Measurements from ENCODE around the gene DNASE1L2.
A peak's percentile ranks its signal among the peaks of the same experiment; 100 is the strongest.

Gene DNASE1L2

DNA sequence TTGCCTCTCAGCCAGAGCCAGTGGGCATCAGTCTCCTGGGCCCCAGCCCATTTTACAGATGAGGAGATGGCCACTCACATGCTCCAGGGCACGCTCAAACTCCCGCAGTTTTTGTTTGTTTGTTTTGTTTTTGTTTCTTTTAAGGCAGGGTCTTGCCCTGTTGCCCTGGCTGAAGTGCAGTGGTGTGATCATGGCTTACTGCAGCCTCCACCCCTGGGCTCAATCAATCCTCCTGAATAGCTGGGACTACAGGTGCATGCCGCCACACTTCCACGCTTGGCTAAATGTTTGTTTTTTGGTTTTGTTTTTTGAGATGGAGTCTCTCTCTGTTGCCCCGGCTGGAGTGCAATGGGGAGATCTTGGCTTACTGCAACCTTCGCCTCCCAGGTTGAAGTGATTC, 9.3 kb upstream of the DNASE1L2 start:
- no peak overlapping the region for H3K4me3 Mint-ChIP-seq

DNA sequence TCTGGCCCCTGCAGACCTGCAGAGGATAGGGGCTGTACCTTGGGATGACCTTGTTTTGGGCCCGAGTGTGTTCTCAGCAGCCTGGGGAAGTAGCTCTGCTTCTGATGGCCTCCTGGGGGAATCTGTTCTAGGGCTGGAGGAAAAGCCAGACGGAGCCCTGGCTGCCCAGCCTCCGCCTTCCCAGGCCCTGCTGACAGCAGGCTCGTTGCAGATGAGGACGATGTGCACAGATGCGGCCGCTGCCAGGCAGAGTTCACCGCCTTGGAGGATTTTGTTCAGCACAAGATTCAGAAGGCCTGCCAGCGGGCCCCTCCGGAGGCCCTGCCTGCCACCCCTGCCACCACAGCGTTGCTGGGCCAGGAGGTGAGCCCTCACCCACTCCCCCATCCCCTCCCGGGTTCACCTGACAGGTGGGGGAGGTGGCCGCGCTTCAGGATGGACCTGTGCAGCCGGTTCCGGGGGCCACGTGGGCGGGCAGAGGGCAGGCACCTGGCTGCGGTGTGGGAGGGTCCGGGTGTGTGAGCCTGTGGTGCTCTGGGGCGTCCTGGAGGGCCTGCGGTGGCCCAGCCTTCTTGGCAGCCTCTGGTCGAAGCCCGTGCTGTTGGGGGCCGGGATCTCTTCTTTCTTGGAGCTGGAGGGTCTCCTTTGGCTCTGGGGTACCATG, 8.0 kb upstream of the DNASE1L2 start:
- Mint-ChIP-seq H3K4me3 (no peak overlapping the region), H3K27ac (no peak overlapping the region), H3K27me3 (ENCODE audit: low read depth) (no peaks in the 10 kb centered on the region), H3K4me1 (ENCODE audit: low read depth) (peaks cover 9% of the 10 kb centered on the region), H3K9me3 (no peaks in the 10 kb centered on the region), H3K36me3 (ENCODE audit: low read depth) (peaks cover 4% of the 10 kb centered on the region)

More for the DNA sequence above, 9.3 kb upstream of the DNASE1L2 start:
- H3K9me3 Mint-ChIP-seq: no peaks in the 10 kb centered on the region
- H3K27ac Mint-ChIP-seq: peak overlapping the region; percentile 55
- peaks cover 4% of the 10 kb centered on the region for H3K36me3 Mint-ChIP-seq (ENCODE audit: low read depth)
- H3K4me1 Mint-ChIP-seq (ENCODE audit: low read depth): peaks cover 9% of the 10 kb centered on the region
- no peaks in the 10 kb centered on the region for H3K27me3 Mint-ChIP-seq (ENCODE audit: low read depth)

DNA sequence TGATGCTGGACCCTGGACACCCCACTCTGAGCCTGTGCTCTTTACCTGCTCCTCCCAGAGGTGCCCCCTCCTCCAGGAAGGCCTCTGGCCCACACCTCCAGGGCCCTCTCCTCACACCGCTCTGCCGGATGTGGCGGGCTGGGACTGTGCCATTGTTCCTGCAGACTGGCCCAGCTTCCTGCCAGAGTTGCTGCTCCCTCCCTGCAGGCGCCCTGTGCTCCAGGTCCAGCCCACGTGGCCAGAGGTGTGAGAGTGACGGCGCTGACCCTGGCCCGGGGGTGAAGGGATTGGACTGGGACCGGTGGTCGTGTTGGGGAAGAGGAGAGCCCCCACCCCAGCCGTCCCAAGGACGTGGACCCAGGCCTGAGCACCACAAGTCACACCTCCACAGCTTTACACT, 7.2 kb upstream of the DNASE1L2 start:
- peaks cover 4% of the 10 kb centered on the region for H3K36me3 Mint-ChIP-seq (ENCODE audit: low read depth)
- no peaks in the 10 kb centered on the region for H3K9me3 Mint-ChIP-seq
- H3K4me3 Mint-ChIP-seq: no peak overlapping the region
- no peak overlapping the region for H3K27ac Mint-ChIP-seq
- H3K27me3 Mint-ChIP-seq (ENCODE audit: low read depth): no peaks in the 10 kb centered on the region
- H3K4me1 Mint-ChIP-seq (ENCODE audit: low read depth): peaks cover 9% of the 10 kb centered on the region

DNA sequence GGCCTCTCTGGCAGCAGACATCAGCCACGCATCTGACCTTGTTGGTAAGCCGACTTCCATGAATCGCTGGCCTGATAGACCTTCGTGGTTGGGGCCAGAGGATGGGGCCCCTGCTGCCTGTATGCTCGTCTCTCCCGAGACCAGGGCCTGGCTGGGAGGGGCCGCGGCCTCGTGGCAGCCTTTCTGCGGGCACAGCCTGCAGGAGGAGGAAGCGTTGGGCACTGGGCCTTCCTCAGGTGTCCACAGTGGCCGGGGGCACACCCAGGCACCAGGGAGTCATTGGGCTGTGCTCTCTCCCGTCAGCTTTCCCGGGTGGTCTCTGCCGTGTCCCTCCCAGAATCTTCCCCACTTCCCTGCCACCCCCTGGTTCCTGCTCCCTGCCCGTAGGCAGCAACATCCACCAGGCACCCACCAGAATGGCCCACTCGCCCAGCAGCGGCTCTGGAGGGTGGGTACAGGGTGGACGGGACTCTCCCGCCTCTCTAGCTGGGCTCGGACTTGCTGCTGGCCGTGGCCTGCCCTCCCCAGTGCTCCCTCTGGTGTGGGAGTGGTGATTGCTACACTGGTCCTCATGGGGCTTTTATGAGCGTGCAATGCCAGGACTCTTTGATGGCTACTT, 6.5 kb upstream of the DNASE1L2 start:
- peaks cover 4% of the 10 kb centered on the region for H3K36me3 Mint-ChIP-seq (ENCODE audit: low read depth)
- H3K4me1 Mint-ChIP-seq (ENCODE audit: low read depth): peaks cover 5% of the 10 kb centered on the region
- H3K27me3 Mint-ChIP-seq (ENCODE audit: low read depth): no peaks in the 10 kb centered on the region
- H3K4me3 Mint-ChIP-seq: no peak overlapping the region
- H3K27ac Mint-ChIP-seq: no peak overlapping the region
- no peaks in the 10 kb centered on the region for H3K9me3 Mint-ChIP-seq

DNA sequence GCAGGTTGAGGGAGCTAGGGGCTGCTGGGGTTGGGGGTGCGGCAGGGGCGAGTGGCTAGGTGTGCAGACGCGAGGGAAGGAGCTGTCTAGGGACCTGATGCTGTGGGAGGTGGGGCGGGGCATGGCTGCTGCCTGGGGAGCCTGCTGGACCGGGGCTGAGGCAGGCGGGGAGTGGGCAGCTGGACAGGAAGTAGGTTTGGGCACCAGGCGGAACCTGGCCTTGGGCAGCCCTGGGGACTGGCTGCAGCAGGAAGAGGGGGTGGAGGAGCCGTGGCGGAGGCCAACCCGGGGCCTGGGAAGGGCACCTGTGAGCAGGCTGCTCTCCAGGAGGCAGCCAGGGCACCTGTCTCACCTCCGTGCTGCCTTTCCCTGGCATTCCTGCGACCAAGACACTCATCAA, 5.9 kb upstream of the DNASE1L2 start:
- H3K4me1 Mint-ChIP-seq (ENCODE audit: low read depth): peaks cover 5% of the 10 kb centered on the region
- H3K27me3 Mint-ChIP-seq (ENCODE audit: low read depth): no peaks in the 10 kb centered on the region
- no peaks in the 10 kb centered on the region for H3K9me3 Mint-ChIP-seq
- no peak overlapping the region for H3K4me3 Mint-ChIP-seq
- H3K36me3 Mint-ChIP-seq (ENCODE audit: low read depth): peaks cover 6% of the 10 kb centered on the region
- H3K27ac Mint-ChIP-seq: no peak overlapping the region

DNA sequence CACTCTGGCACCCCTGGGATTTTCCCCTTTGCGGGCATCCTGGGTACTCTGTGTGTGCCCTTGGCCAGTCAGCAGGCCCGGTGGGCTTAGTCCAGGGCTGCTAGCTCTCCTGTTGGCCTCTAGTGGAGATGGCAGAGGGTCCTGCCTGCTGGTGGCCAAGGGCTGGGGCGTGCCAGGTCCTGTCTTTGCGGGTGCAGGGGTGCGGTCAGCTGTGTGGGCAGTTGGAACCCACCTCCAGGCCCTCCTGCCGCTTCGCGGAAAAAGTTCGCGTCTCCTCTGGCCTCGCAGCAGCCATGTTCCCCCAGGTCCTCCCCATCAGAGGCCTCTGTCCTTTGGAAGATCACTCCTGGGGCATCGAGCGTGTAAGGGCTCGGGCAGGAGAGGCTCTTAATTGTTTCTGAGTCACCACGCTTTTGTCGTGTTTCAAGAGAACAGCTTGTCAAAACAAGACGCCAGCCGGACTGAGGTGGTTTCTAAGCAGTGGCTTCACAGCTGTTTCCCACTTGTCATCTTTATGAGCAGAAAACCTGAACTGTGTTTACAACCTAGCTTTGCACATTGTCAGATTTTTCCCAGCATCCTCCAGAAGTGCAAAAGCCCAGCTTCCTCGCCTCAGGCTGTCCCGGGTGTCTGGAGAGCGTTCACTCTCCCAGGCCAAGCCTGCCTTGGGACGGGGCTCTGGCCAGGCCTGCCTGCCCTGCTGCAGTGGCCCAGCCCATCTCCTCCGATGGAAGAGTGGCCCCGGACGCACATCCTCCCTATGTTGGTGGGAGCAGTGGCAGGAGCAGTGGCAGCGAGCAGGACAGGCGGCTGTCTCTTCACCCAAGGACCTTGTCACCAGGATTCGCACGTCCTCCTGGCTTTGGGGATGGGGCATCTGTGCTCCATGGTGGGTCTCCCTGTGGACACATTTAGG, 5.0 kb upstream of the DNASE1L2 start:
- H3K36me3 Mint-ChIP-seq (ENCODE audit: low read depth): peaks cover 7% of the 10 kb centered on the region
- no peak overlapping the region for H3K27ac Mint-ChIP-seq
- no peaks in the 10 kb centered on the region for H3K9me3 Mint-ChIP-seq
- peaks cover under 1% of the 10 kb centered on the region for H3K4me1 Mint-ChIP-seq (ENCODE audit: low read depth)
- H3K4me3 Mint-ChIP-seq: no peak overlapping the region
- no peaks in the 10 kb centered on the region for H3K27me3 Mint-ChIP-seq (ENCODE audit: low read depth)

DNA sequence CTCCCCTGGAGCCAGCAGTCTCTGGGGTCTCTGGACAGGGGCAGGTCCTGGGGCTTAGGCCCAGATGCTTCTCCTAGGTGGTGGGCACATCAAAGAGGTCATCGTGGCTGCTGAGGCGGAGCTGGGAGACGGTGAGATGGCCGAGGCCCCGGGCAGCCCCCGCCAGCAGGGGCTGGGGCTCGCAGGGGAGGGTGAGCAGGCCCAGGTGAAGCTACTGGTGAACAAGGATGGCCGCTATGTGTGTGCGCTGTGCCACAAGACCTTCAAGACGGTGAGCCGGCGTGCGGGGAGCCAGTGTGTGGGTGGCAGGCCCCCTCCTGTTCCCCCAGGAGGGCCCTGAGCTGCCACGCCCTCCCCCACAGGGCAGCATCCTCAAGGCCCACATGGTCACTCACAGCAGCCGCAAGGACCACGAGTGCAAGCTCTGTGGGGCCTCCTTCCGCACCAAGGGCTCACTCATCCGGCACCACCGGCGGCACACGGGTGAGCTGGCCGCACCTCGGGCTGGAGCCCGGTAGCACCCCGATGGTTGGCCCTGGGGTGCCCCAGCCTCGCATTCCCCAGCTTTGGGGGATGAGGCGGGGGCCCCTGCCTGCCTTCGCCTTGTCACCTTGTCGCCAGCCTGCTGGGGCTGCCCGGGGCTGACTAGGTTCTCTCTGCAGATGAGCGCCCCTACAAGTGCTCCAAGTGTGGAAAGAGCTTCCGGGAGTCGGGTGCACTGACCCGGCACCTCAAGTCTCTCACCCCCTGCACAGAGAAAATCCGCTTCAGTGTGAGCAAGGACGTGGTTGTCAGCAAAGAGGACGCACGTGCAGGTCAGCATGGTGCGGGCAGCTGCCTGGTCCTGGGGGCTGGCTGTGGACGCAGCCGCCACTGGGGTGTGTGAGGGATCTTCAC, 3.9 kb upstream of the DNASE1L2 start:
- Mint-ChIP-seq H3K27me3 (ENCODE audit: low read depth) (no peaks in the 10 kb centered on the region), H3K27ac (no peak overlapping the region), H3K36me3 (ENCODE audit: low read depth) (peaks cover 7% of the 10 kb centered on the region), H3K4me3 (no peak overlapping the region), H3K4me1 (ENCODE audit: low read depth) (no peaks in the 10 kb centered on the region), H3K9me3 (no peaks in the 10 kb centered on the region)

DNA sequence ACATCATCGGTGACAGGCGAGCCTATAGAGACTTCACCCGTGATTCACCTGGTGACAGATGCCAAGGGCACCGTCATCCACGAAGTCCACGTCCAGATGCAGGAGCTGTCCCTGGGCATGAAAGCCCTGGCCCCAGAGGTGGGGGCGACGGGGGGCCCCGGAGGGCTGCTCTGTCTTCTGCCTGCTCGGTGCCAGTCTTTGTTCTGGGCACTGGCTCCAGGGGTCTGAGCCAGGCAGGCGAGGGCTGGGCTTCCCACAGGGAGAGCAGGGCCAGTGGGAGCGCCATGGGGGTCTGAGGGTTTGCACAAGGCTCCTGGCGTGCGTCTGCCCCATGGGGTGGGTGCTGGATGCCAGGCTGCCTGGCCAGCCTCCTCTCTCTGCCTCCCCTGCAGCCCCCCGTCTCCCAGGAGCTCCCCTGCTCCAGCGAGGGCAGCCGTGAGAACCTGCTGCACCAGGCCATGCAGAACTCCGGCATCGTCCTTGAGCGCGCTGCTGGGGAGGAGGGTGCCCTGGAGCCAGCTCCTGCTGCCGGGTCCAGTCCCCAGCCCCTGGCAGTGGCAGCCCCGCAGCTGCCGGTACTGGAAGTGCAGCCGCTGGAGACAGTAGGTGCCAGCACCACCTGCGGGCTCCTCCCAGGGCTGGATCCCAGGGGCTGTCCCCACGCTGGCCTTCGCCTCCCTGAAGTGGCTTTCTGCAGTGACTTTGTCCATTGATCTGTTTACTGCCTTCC, 3.0 kb upstream of the DNASE1L2 start:
- Mint-ChIP-seq H3K27me3 (ENCODE audit: low read depth) (no peaks in the 10 kb centered on the region), H3K36me3 (ENCODE audit: low read depth) (peaks cover 7% of the 10 kb centered on the region), H3K4me3 (no peak overlapping the region), H3K27ac (no peak overlapping the region), H3K4me1 (ENCODE audit: low read depth) (no peaks in the 10 kb centered on the region), H3K9me3 (no peaks in the 10 kb centered on the region)

DNA sequence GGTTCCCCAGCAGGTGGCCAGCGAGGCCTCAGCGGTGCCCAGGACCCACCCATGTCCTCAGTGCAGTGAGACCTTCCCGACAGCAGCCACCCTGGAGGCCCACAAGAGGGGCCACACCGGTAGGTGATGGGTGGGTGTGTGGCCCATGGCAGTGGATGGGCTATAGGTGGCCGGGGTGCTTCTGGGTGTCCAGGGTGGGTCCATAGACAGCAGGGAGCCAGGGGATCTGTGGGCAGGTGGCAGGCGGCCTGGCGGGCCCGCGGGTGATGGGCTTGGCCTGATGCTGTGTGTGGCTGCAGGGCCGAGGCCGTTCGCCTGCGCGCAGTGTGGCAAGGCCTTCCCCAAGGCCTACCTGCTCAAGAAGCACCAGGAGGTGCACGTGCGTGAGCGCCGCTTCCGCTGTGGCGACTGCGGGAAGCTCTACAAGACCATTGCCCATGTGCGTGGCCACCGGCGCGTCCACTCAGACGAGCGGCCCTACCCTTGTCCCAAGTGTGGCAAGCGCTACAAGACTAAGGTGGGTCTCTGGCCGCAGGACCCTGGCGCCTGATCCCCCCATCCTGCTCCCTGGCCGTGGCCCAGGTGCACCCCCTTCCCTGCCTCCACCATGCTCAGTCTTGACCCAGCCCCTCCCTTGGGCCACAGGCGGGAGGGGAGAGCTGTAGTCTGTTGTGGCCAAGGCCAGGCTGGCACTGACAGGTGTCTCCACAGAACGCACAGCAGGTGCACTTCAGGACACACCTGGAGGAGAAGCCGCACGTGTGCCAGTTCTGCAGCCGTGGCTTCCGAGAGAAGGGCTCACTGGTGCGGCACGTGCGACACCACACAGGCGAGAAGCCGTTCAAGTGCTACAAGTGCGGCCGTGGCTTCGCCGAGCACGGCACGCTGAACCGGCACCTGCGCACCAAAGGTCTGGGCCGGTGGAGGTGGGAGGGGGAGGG, 2.1 kb upstream of the DNASE1L2 start:
- H3K9me3 Mint-ChIP-seq: no peaks in the 10 kb centered on the region
- no peaks in the 10 kb centered on the region for H3K27me3 Mint-ChIP-seq (ENCODE audit: low read depth)
- no peaks in the 10 kb centered on the region for H3K4me1 Mint-ChIP-seq (ENCODE audit: low read depth)
- no peak overlapping the region for H3K4me3 Mint-ChIP-seq
- H3K27ac Mint-ChIP-seq: no peak overlapping the region
- H3K36me3 Mint-ChIP-seq (ENCODE audit: low read depth): peaks cover 7% of the 10 kb centered on the region

DNA sequence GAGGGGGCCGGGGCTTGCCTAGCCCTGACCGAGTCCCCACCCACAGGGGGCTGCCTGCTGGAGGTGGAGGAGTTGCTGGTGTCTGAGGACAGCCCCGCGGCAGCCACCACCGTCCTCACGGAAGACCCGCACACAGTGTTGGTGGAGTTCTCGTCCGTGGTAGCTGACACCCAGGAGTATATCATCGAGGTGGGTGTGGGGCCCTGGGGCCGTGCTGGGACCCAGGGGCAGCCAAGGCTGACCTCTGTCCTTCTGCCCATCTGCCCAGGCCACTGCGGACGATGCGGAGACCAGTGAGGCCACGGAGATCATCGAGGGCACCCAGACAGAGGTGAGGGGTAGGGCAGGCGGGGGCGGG, 1.5 kb upstream of the DNASE1L2 start:
- no peaks in the 10 kb centered on the region for H3K27me3 Mint-ChIP-seq (ENCODE audit: low read depth)
- H3K9me3 Mint-ChIP-seq: no peaks in the 10 kb centered on the region
- H3K4me3 Mint-ChIP-seq: no peak overlapping the region
- H3K36me3 Mint-ChIP-seq (ENCODE audit: low read depth): peaks cover 8% of the 10 kb centered on the region
- no peak overlapping the region for H3K27ac Mint-ChIP-seq
- H3K4me1 Mint-ChIP-seq (ENCODE audit: low read depth): no peaks in the 10 kb centered on the region

DNA sequence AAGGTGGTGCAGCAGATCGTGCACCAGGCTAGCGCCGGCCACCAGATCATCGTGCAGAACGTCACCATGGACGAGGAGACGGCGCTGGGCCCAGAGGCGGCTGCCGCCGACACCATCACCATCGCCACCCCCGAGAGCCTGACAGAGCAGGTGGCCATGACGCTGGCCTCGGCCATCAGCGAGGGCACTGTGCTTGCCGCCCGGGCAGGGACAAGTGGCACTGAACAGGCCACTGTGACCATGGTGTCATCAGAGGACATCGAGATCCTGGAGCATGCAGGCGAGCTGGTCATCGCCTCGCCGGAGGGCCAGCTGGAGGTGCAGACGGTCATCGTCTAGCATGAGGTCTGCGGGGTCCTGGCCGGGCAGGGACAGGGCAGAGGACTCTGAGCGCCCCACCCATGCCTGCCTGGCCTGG, 1.0 kb upstream of the DNASE1L2 start:
- H3K4me3 Mint-ChIP-seq: no peak overlapping the region
- no peaks in the 10 kb centered on the region for H3K9me3 Mint-ChIP-seq
- no peaks in the 10 kb centered on the region for H3K27me3 Mint-ChIP-seq (ENCODE audit: low read depth)
- H3K27ac Mint-ChIP-seq: no peak overlapping the region
- peaks cover 5% of the 10 kb centered on the region for H3K36me3 Mint-ChIP-seq (ENCODE audit: low read depth)
- no peaks in the 10 kb centered on the region for H3K4me1 Mint-ChIP-seq (ENCODE audit: low read depth)

DNA sequence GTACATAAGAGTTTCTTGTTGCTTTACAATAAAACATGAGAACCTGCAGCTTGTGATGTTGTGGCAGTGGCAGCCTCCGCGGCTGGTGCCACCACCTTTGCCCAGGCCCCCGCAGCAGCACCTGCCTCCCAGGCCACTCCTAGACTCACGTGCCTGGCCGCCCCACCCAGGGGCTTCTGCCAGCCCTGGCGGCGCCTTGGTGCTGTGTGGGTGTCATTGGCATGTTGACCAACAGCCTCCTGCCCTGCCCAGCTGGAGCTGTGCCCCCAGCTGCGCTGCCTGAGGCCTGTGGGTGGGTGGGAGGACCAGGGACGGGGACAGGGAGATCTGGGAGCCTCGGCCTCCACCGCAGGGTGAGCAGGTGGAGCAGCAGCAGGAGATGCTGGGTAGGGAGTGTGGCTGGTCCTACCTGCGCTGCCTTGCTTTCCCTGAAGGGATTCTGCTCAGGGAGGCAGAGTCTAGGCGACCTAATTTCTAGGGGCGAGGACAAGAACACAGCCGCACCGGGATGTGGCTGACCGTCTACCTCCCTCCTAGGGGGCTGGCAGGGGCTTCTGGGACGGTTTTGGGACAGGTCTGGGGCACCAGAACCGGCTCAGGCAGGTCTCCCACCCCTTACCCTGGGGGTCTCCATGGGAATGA, 428 bp upstream of the DNASE1L2 start:
- no peak overlapping the region for H3K27ac Mint-ChIP-seq
- no peak overlapping the region for H3K4me3 Mint-ChIP-seq
- no peaks in the 10 kb centered on the region for H3K27me3 Mint-ChIP-seq (ENCODE audit: low read depth)

More for the DNA sequence above, 428 bp upstream of the DNASE1L2 start:
- Mint-ChIP-seq H3K36me3 (ENCODE audit: low read depth) (peaks cover 5% of the 10 kb centered on the region), H3K9me3 (no peaks in the 10 kb centered on the region), H3K4me1 (ENCODE audit: low read depth) (no peaks in the 10 kb centered on the region)
